K562 (cell line): ENCODE measurements around the gene ZMYM2. TPM values are rescaled to one million over a fixed set of nuclear protein-coding genes. Genes with fewer than 3 reads are reported as not detected.

Experiments
- ATAC-seq: fragments of 200-7000 bp; cut with Tn5 transposase; 3 replicates; pipeline ENCODE4 v1.9.1; 2020; ENCODE audit warnings: moderate library complexity
- BruUV-seq: library from RNA; stranded (reverse); fragments of 400-500 nt; replicated peaks from 2 replicates; lab custom pipeline; 2021; lab: Mats Ljungman, UMichigan
- CTCF ChIA-PET: fragments of 300-600 bp; formaldehyde crosslinking; extraction: SDS; loops from one replicate; lab custom pipeline; 2021; ENCODE audit warnings: low intra/inter-chr PET ratio; lab: Yijun Ruan, JAX
- POLR2A ChIA-PET: fragments of 300-600, 350-650 bp; sonication (Branson Sonifier 250); formaldehyde crosslinking; extraction: SDS; loops from one replicate; lab custom pipeline; 2021; ENCODE audit warnings: antibody characterized with exemption, inconsistent platforms; lab: Yijun Ruan, JAX
- DNase-seq, 4 experiments: peaks; one replicate each; pipeline versions ENCODE4 v3.0.0 to v3.0.0-alpha.2; 2011 to 2018; ENCODE audit warnings: low spot score in 3 of 4, mixed read lengths in 3 of 4; ENCODE audit errors: extremely low read depth in 1 of 4
- FAIRE-seq: peaks from 2 replicates; lab custom pipeline; 2011; peaks lifted over from hg19 to GRCh38; lab: Jason Lieb, UNC
- H2AFZ ChIP-seq: 2 replicates; pipeline ENCODE4 v1.6.0; 2011; ENCODE audit warnings: low read depth, low read length, control low read depth, inconsistent platforms
- H3K27ac ChIP-seq: fragments of 200-600 bp; 3 replicates; pipeline ENCODE4 v1.8.0; 2011; ENCODE audit warnings: low read depth, mild to moderate bottlenecking, control low read depth, inconsistent platforms, low read length, moderate library complexity, mixed read lengths; ENCODE audit errors: extremely low read depth
- H3K27me3 ChIP-seq, 2 experiments: fragments of 300-600 bp in 1 of 2; 2 replicates in 1 of 2; 3 replicates in 1 of 2; pipeline versions ENCODE4 v1.6.0 to v1.8.0; 2011; ENCODE audit warnings: inconsistent platforms in 2 of 2, low read length in 2 of 2, mild to moderate bottlenecking in 1 of 2, mixed read lengths in 1 of 2, moderate library complexity in 1 of 2; ENCODE audit not compliant: control insufficient read depth in 2 of 2, insufficient read depth in 2 of 2
- H3K36me3 ChIP-seq: fragments of 300-600 bp; 3 replicates; pipeline ENCODE4 v1.8.0; 2011; ENCODE audit warnings: mild to moderate bottlenecking, low read length, inconsistent platforms; ENCODE audit not compliant: control insufficient read depth, insufficient read depth
- H3K4me1 ChIP-seq, 2 experiments: fragments of 200-600 bp in 1 of 2; replicated peaks in 1 of 2; 2 replicates in 1 of 2; 3 replicates in 1 of 2; pipeline versions ENCODE4 v1.5.1 to v1.8.0; 2011; ENCODE audit warnings: inconsistent platforms in 2 of 2, low read length in 2 of 2, mild to moderate bottlenecking in 1 of 2, mixed read lengths in 1 of 2, moderate library complexity in 1 of 2; ENCODE audit not compliant: control insufficient read depth in 2 of 2, insufficient read depth in 2 of 2
- H3K4me2 ChIP-seq: 2 replicates; pipeline ENCODE4 v1.6.1; 2011; ENCODE audit warnings: low read length, control low read depth, inconsistent platforms, mixed read lengths; ENCODE audit not compliant: insufficient read depth
- H3K4me3 ChIP-seq: fragments of 200-600 bp; sonication (generic), shearing (Covaris generic); 2 replicates; pipeline ENCODE4 v1.5.1; 2016; ENCODE audit warnings: control low read depth, inconsistent platforms
- H3K79me2 ChIP-seq: fragments of 200-600 bp; 3 replicates; pipeline ENCODE4 v1.8.0; 2011; ENCODE audit warnings: low read length, inconsistent platforms; ENCODE audit not compliant: control insufficient read depth, insufficient read depth
- H3K9ac ChIP-seq, 2 experiments: 2 replicates each; pipeline versions ENCODE4 v1.6.0 to v1.6.1; 2011; ENCODE audit warnings: low read depth in 2 of 2, low read length in 2 of 2, control low read depth in 1 of 2, inconsistent platforms in 1 of 2, mild to moderate bottlenecking in 1 of 2, mixed read lengths in 1 of 2; ENCODE audit not compliant: insufficient read depth in 1 of 2
- H3K9me1 ChIP-seq: one replicate; pipeline ENCODE4 v1.6.0; 2011; ENCODE audit warnings: inconsistent platforms, mild to moderate bottlenecking, low read length, moderate library complexity; ENCODE audit not compliant: control insufficient read depth, insufficient read depth
- H3K9me3 ChIP-seq: replicated peaks from 2 replicates; pipeline ENCODE4 v1.5.1; 2011; ENCODE audit warnings: low read depth, low read length, inconsistent platforms; ENCODE audit not compliant: control insufficient read depth, insufficient read depth
- H4K20me1 ChIP-seq: replicated peaks from 2 replicates; pipeline ENCODE4 v1.6.1; 2011; ENCODE audit warnings: low read length, inconsistent platforms, mixed read lengths; ENCODE audit not compliant: control insufficient read depth, insufficient read depth
- ATF1 ChIP-seq, 2 experiments: fragments of 450-650 bp in 1 of 2; IDR thresholded peaks; 2 replicates each; pipeline ENCODE4 v1.6.1; 2016; ENCODE audit warnings: missing compliant biosample characterization in 1 of 2, missing genetic modification characterization in 1 of 2
- ELF4 ChIP-seq: fragments of 450-650 bp; formaldehyde crosslinking; IDR thresholded peaks from 2 replicates; pipeline ENCODE4 v1.4.0; 2022; ENCODE audit warnings: missing genetic modification characterization
- ESRRA ChIP-seq: fragments of 450-650 bp; IDR thresholded peaks from 2 replicates; pipeline ENCODE4 v1.6.1; 2014; ENCODE audit warnings: low read depth, mild to moderate bottlenecking, moderate library complexity, borderline replicate concordance
- GABPB2 ChIP-seq: fragments of 250-450 bp; sonication (Bioruptor Pico); conservative IDR thresholded peaks from 2 replicates; pipeline ENCODE4 v1.5.1; 2021; ENCODE audit warnings: mild to moderate bottlenecking
- ILK ChIP-seq: fragments of 450-650 bp; IDR thresholded peaks from 2 replicates; pipeline ENCODE4 v1.6.1; 2016; ENCODE audit warnings: missing genetic modification characterization, low read depth, mild to moderate bottlenecking, missing compliant biosample characterization, moderate library complexity, borderline replicate concordance
- KDM2B ChIP-seq: fragments of 250-450 bp; sonication (Bioruptor Pico); IDR thresholded peaks from 2 replicates; pipeline ENCODE4 v1.8.0; 2021; ENCODE audit warnings: mild to moderate bottlenecking, moderate library complexity
- KDM5B ChIP-seq: fragments of 200-600 bp; sonication (generic); IDR thresholded peaks from 2 replicates; pipeline ENCODE4 v1.6.1; 2012; ENCODE audit warnings: low read depth, mild to moderate bottlenecking, moderate library complexity, low read length, control low read depth, inconsistent platforms; ENCODE audit not compliant: insufficient replicate concordance
- LCOR ChIP-seq: sonication (generic); formaldehyde crosslinking; IDR thresholded peaks from 2 replicates; pipeline ENCODE4 v1.8.0; 2022; ENCODE audit warnings: mild to moderate bottlenecking, missing genetic modification reagents
- MTA1 ChIP-seq: fragments of 450-650 bp; IDR thresholded peaks from 2 replicates; pipeline ENCODE4 v1.6.1; 2017; ENCODE audit warnings: borderline replicate concordance
- SNRNP70 ChIP-seq: fragments of 200-400 bp; formaldehyde crosslinking; optimal IDR thresholded peaks from 2 replicates; pipeline ENCODE3; 2017; ENCODE audit warnings: low read depth, low read length
- SP1 ChIP-seq: sonication (generic); formaldehyde crosslinking; IDR thresholded peaks from 2 replicates; pipeline ENCODE4 v1.8.1; 2022; ENCODE audit warnings: mild to moderate bottlenecking, missing genetic modification reagents
- ZNF224 ChIP-seq: sonication (generic); formaldehyde crosslinking; IDR thresholded peaks from 2 replicates; pipeline ENCODE4 v1.8.0; 2022; ENCODE audit warnings: mild to moderate bottlenecking, missing genetic modification reagents
- ZNF274 ChIP-seq: IDR thresholded peaks from 2 replicates; pipeline ENCODE4 v1.6.1; 2011; ENCODE audit warnings: low read depth, mild to moderate bottlenecking, low read length, moderate library complexity, borderline replicate concordance
- WGBS: fragments of 100-300 bp; shearing (Covaris generic); methylation state at CpG from one replicate; pipeline ENCODE4 v1.1.6; 2016; ENCODE audit warnings: low coverage, mixed read lengths; ENCODE audit not compliant: insufficient coverage; ENCODE audit errors: missing lambda C conversion rate; 5-methylcytosine and 5-hydroxymethylcytosine counted together
- in situ Hi-C: fragments of 300-500 bp; cut with MboI; formaldehyde crosslinking; loops from 4 replicates; pipeline ENCODE4 v1.15.0; 2018; ENCODE audit warnings: inconsistent platforms, mixed read lengths
- intact Hi-C: fragments of 100-400 bp; cut with micrococcal nuclease; formaldehyde crosslinking; loops from 2 replicates; pipeline ENCODE4 v1.14.2; 2022
- polyA plus RNA-seq, 8 experiments: library from polyadenylated mRNA; depleted of rRNA in 4 of 8; stranded (reverse) in 5 of 8; unstranded in 3 of 8; fragments of >200 nt; fragmentation: Nextera tagmentation in 2 of 8; fragmentation: Illumina TruSeq in 1 of 8; extraction: Ambion mirVana in 2 of 8; extraction: Trizol in 1 of 8; gene quantifications; 2 replicates each; pipeline versions ENCODE4 v1.2.1 to v1.2.3, GENCODE V29; 2011 to 2014; ENCODE audit warnings: inconsistent platforms in 1 of 8, missing spikeins in 1 of 8
- total RNA-seq, 7 experiments: library from RNA; depleted of rRNA in 6 of 7; stranded (reverse); fragments of >200 nt in 6 of 7; fragmentation: Illumina TruSeq in 2 of 7; extraction: Trizol in 2 of 7; gene quantifications; 2 replicates each; pipeline versions ENCODE4 v1.2.1 to v1.2.3, GENCODE V29; 2011 to 2021; ENCODE audit warnings: low replicate concordance in 1 of 7

ZMYM2 gene
- total and polyA plus RNA-seq, 9 of the 15 experiments (the other 6 are each of a cell fraction or from before 2014, with no cell fraction given), result 5.0 to 48.8 (median 26.8) TPM

GRCh38 chr13:20130652-20131051 lies 172.1 kb downstream of the ZMYM2 start:
- H3K9ac ChIP-seq, result no peak overlapping the region
- ATAC-seq (no peak), FAIRE-seq (no peak), DNase-seq (no peak)
- H3K36me3 ChIP-seq, result no peaks in the 10 kb centered on the region
- no peak overlapping the region for H2AFZ ChIP-seq
- TF ChIP-seq KDM5B (no peak), KDM2B (CRISPR knock-in tag) (no peak), ATF1 (CRISPR knock-in tag; IDR thresholded peaks at IDR 0.05) (no peak), ATF1 (tag; IDR thresholded peaks at IDR 0.05) (no peak), SNRNP70 (no peak), ZNF274 (no peak), ILK (tag) (no peak), ELF4 (CRISPR knock-in tag) (no peak), ZNF224 (CRISPR knock-in tag) (no peak), SP1 (CRISPR knock-in tag) (no peak), MTA1 (no peak), LCOR (CRISPR knock-in tag) (no peak), ESRRA (no peak), GABPB2 (no peak)
- H3K4me3 ChIP-seq, result no peak overlapping the region
- intact Hi-C loops, result no loop called here
- no peaks in the 10 kb centered on the region for H3K9me1 ChIP-seq
- no peak overlapping the region for H3K27ac ChIP-seq
- H3K27me3 ChIP-seq, result peaks cover 0 to 6% of the 10 kb centered on the region in 2 experiments; a peak in 1 of 5 replicates
- peaks cover 0 to 4% of the 10 kb centered on the region in 2 experiments; a peak in 1 of 5 replicates for H3K4me1 ChIP-seq
- H3K9me3 ChIP-seq, result no peaks in the 10 kb centered on the region
- POLR2A ChIA-PET, result interaction anchor here (0.8 kb wide), 1 partner anchor 9 kb away, joined by 3 read pairs; no protein-coding TSS in a partner anchor
- WGBS, result 63% methylated on average over 2 of the region's 2 CpGs
- in situ Hi-C loops, result no loop called here
- BruUV-seq, result no TSS peak
- CTCF ChIA-PET, result no interaction called here
- no peaks in the 10 kb centered on the region for H4K20me1 ChIP-seq
- no peaks in the 10 kb centered on the region for H3K79me2 ChIP-seq
- no peak overlapping the region for H3K4me2 ChIP-seq
